GM23248 (cell line): Measurements from ENCODE around the gene TMEM207. TPM values are rescaled to one million over a fixed set of nuclear protein-coding genes. Genes with fewer than 3 reads are reported as not detected.

Source experiments
- DNase-seq: peaks from one replicate; pipeline ENCODE4 v3.0.0-alpha.2; 2015
- H2AFZ ChIP-seq: fragments of 200-600 bp; sonication (generic); 2 replicates; pipeline ENCODE4 v1.6.1; 2016; ENCODE audit warnings: antibody characterized with exemption
- H3F3A ChIP-seq: fragments of 200-600 bp; sonication (generic); 2 replicates; pipeline ENCODE4 v1.6.1; 2016; ENCODE audit warnings: mild to moderate bottlenecking, antibody characterized with exemption, mixed run types; ENCODE audit not compliant: insufficient read depth
- H3K27ac ChIP-seq: fragments of 200-600 bp; sonication (generic); 2 replicates; pipeline ENCODE4 v1.5.1; 2016; ENCODE audit warnings: mild to moderate bottlenecking
- H3K27me3 ChIP-seq: fragments of 200-600 bp; sonication (generic); replicated peaks from 2 replicates; pipeline ENCODE4 v1.6.1; 2016; ENCODE audit warnings: mild to moderate bottlenecking; ENCODE audit not compliant: insufficient read depth
- H3K36me3 ChIP-seq: fragments of 200-600 bp; sonication (generic); 2 replicates; pipeline ENCODE4 v1.6.1; 2016; ENCODE audit warnings: low read depth, mild to moderate bottlenecking
- H3K4me1 ChIP-seq: fragments of 200-600 bp; sonication (generic); 2 replicates; pipeline ENCODE4 v1.6.1; 2016; ENCODE audit warnings: mild to moderate bottlenecking; ENCODE audit not compliant: insufficient read depth
- H3K4me2 ChIP-seq: fragments of 200-600 bp; sonication (generic); one replicate; pipeline ENCODE4 v1.6.1; 2016; ENCODE audit warnings: mild to moderate bottlenecking; ENCODE audit not compliant: unreplicated experiment
- H3K4me3 ChIP-seq: fragments of 200-600 bp; sonication (generic); 2 replicates; pipeline ENCODE4 v1.5.1; 2016; ENCODE audit warnings: mild to moderate bottlenecking
- H3K79me2 ChIP-seq: fragments of 200-600 bp; sonication (generic); 2 replicates; pipeline ENCODE4 v1.6.1; 2016; ENCODE audit warnings: mild to moderate bottlenecking; ENCODE audit not compliant: insufficient read depth
- H3K9ac ChIP-seq: fragments of 200-600 bp; sonication (generic); 2 replicates; pipeline ENCODE4 v1.6.1; 2016; ENCODE audit warnings: mild to moderate bottlenecking
- H3K9me2 ChIP-seq: fragments of 200-600 bp; sonication (generic); 2 replicates; pipeline ENCODE4 v1.6.1; 2016; ENCODE audit warnings: mixed run types, mild to moderate bottlenecking, moderate library complexity; ENCODE audit not compliant: insufficient read depth
- H3K9me3 ChIP-seq: fragments of 200-600 bp; sonication (generic); one replicate; pipeline ENCODE4 v1.6.1; 2017; ENCODE audit warnings: low read depth
- H4K20me1 ChIP-seq: fragments of 200-600 bp; sonication (generic); 2 replicates; pipeline ENCODE4 v1.6.0; 2016; ENCODE audit not compliant: insufficient read depth
- EZH2 ChIP-seq: fragments of 200-600 bp; sonication (generic); IDR thresholded peaks from 2 replicates; pipeline ENCODE4 v1.6.1; 2018; ENCODE audit warnings: antibody characterized with exemption, mild to moderate bottlenecking; ENCODE audit not compliant: insufficient read depth, poor library complexity, severe bottlenecking
- EZH2phosphoT487 ChIP-seq: fragments of 200-600 bp; sonication (generic); IDR thresholded peaks from 2 replicates; pipeline ENCODE4 v1.6.1; 2018; ENCODE audit warnings: antibody characterized with exemption, moderate library complexity, mild to moderate bottlenecking, low read depth; ENCODE audit not compliant: insufficient read depth
- WGBS, 2 experiments: methylation state at CpG; one replicate each; pipeline ENCODE4 v1.1.6; 2015 to 2017; ENCODE audit warnings: low lambda C conversion rate in 2 of 2, low coverage in 1 of 2; ENCODE audit errors: missing lambda C conversion rate in 2 of 2; 5-methylcytosine and 5-hydroxymethylcytosine counted together
- in situ Hi-C: fragments of 300-500 bp; cut with MboI; formaldehyde crosslinking; loops from 2 replicates; pipeline ENCODE4 v1.15.0; 2020
- polyA plus RNA-seq: library from polyadenylated mRNA; unstranded; fragments of >200 nt; fragmentation: Nextera tagmentation; extraction: Ambion mirVana; gene quantifications from 2 replicates; pipeline ENCODE4 v1.2.1, GENCODE V29; 2016
- total RNA-seq: library from RNA; depleted of rRNA; stranded (reverse); fragments of >200 nt; shearing (Covaris generic); gene quantifications from 2 replicates; pipeline ENCODE4 v1.2.3, GENCODE V29; 2014

TMEM207 gene
- total and polyA plus RNA-seq, 2 experiments from 2014 or later: not detected

GRCh38 chr3:190430906-190431305, 18.8 kb downstream of the TMEM207 start:
- H3K79me2 ChIP-seq: no peaks in the 10 kb centered on the region
- H3K36me3 ChIP-seq: no peaks in the 10 kb centered on the region
- DNase-seq: no peak
- in situ Hi-C loops: loop anchor here (25.0 kb wide), 1 partner anchor 469 kb away; no protein-coding TSS in a partner anchor
- H2AFZ ChIP-seq: no peak overlapping the region
- no peaks in the 10 kb centered on the region for H3K9me3 ChIP-seq
- 0 out of 2 replicates have a peak, but pooled peaks cover 10% of the 10 kb centered on the region for H3F3A ChIP-seq
- H3K4me2 ChIP-seq: no peak overlapping the region
- TF ChIP-seq EZH2phosphoT487: no peak
- no peak for TF ChIP-seq EZH2
- H3K27me3 ChIP-seq: no peaks in the 10 kb centered on the region
- no peaks in the 10 kb centered on the region for H4K20me1 ChIP-seq
- H3K9me2 ChIP-seq: no peaks in the 10 kb centered on the region
- 88 to 91% methylated on average over 2 of the region's 2 CpGs for WGBS, 2 experiments
- H3K9ac ChIP-seq: no peak overlapping the region
- H3K27ac ChIP-seq: no peak overlapping the region
- no peak overlapping the region for H3K4me3 ChIP-seq
- peaks cover 18% of the 10 kb centered on the region for H3K4me1 ChIP-seq

GRCh38 chr3:190429681-190430080, 20.0 kb downstream of the TMEM207 start:
- Histone ChIP-seq H3K4me1 (peaks cover 18% of the 10 kb centered on the region), H3K27ac (0 out of 2 replicates have a peak overlapping the region, but pooled peaks have one; percentile 13), H4K20me1 (no peaks in the 10 kb centered on the region), H2AFZ (0 out of 2 replicates have a peak overlapping the region, but pooled peaks have one; percentile 15), H3K9me2 (no peaks in the 10 kb centered on the region), H3K9ac (no peak overlapping the region), H3K4me3 (no peak overlapping the region), H3F3A (0 out of 2 replicates have a peak, but pooled peaks cover 14% of the 10 kb centered on the region), H3K79me2 (no peaks in the 10 kb centered on the region), H3K36me3 (no peaks in the 10 kb centered on the region), H3K27me3 (no peaks in the 10 kb centered on the region), H3K4me2 (peak overlapping the region; percentile 16), H3K9me3 (no peaks in the 10 kb centered on the region)
- no peak for TF ChIP-seq EZH2
- no peak for TF ChIP-seq EZH2phosphoT487
- peak; percentile 72 for DNase-seq
- 44 to 48% methylated on average over 2 of the region's 2 CpGs for WGBS, 2 experiments
- in situ Hi-C loops: loop anchor here (10.0 to 25.0 kb wide), 2 partner anchors 205 to 467 kb away; no protein-coding TSS in a partner anchor

GRCh38 chr3:190426806-190427507, 22.7 kb downstream of the TMEM207 start:
- no peaks in the 10 kb centered on the region for H3K36me3 ChIP-seq
- H3K79me2 ChIP-seq: no peaks in the 10 kb centered on the region
- H3K4me2 ChIP-seq: no peak overlapping the region
- H3K9me2 ChIP-seq: no peaks in the 10 kb centered on the region
- WGBS, 2 experiments: 73 to 77% methylated on average over 6 of the region's 6 CpGs
- no peak overlapping the region for H3K27ac ChIP-seq
- H3K9me3 ChIP-seq: no peaks in the 10 kb centered on the region
- no peak for TF ChIP-seq EZH2
- no peak for TF ChIP-seq EZH2phosphoT487
- no peak overlapping the region for H3K4me3 ChIP-seq
- H3K9ac ChIP-seq: no peak overlapping the region
- H2AFZ ChIP-seq: peak overlapping the region; percentile 60
- no peaks in the 10 kb centered on the region for H4K20me1 ChIP-seq
- peaks cover 11% of the 10 kb centered on the region for H3K4me1 ChIP-seq
- no peak for DNase-seq
- H3F3A ChIP-seq: 0 out of 2 replicates have a peak, but pooled peaks cover 15% of the 10 kb centered on the region
- H3K27me3 ChIP-seq: no peaks in the 10 kb centered on the region
- in situ Hi-C loops: loop anchor here (10.0 to 25.0 kb wide), 2 partner anchors 202 to 465 kb away; no protein-coding TSS in a partner anchor

GRCh38 chr3:190425833-190426232, 23.9 kb downstream of the TMEM207 start:
- Histone ChIP-seq H4K20me1 (no peaks in the 10 kb centered on the region), H3K9me3 (no peaks in the 10 kb centered on the region), H3K36me3 (no peaks in the 10 kb centered on the region), H3K4me1 (peaks cover 10% of the 10 kb centered on the region), H3K9me2 (no peaks in the 10 kb centered on the region), H3K27me3 (no peaks in the 10 kb centered on the region), H3K9ac (no peak overlapping the region), H3K4me2 (no peak overlapping the region), H3K79me2 (no peaks in the 10 kb centered on the region), H3F3A (0 out of 2 replicates have a peak, but pooled peaks cover 15% of the 10 kb centered on the region), H3K4me3 (no peak overlapping the region), H3K27ac (no peak overlapping the region), H2AFZ (no peak overlapping the region)
- in situ Hi-C loops: loop anchor here (10.0 to 25.0 kb wide), 2 partner anchors 201 to 464 kb away; no protein-coding TSS in a partner anchor
- DNase-seq: no peak
- TF ChIP-seq EZH2: no peak
- TF ChIP-seq EZH2phosphoT487: no peak
- 92 to 96% methylated on average over 1 of the region's 1 CpG for WGBS, 2 experiments
